Progenitor cell of endocrine pancreas (in vitro differentiated cells): ENCODE measurements around the gene MEIS2. TPM values are rescaled to one million over a fixed set of nuclear protein-coding genes. Genes with fewer than 3 reads are reported as not detected.

Experiments
- DNase-seq: peaks from one replicate; pipeline ENCODE4 v3.0.0; 2021; ENCODE audit warnings: low spot score; ENCODE audit not compliant: unreplicated experiment
- H3K27ac Mint-ChIP-seq: 2 replicates; pipeline ENCODE4 v1.8.0; 2021; ENCODE audit warnings: mild to moderate bottlenecking, moderate library complexity, mixed read lengths
- H3K27me3 Mint-ChIP-seq: 2 replicates; pipeline ENCODE4 v1.8.0; 2021; ENCODE audit warnings: mixed read lengths
- H3K36me3 Mint-ChIP-seq: 2 replicates; pipeline ENCODE4 v1.8.0; 2022; ENCODE audit warnings: mixed read lengths; ENCODE audit not compliant: insufficient read depth
- H3K4me1 Mint-ChIP-seq: 2 replicates; pipeline ENCODE4 v1.8.0; 2021; ENCODE audit warnings: low read depth, mixed read lengths
- H3K4me3 Mint-ChIP-seq: 2 replicates; pipeline ENCODE4 v1.8.0; 2021; ENCODE audit warnings: low read depth, mild to moderate bottlenecking, moderate library complexity, mixed read lengths
- H3K9me3 Mint-ChIP-seq: 2 replicates; pipeline ENCODE4 v1.8.0; 2021; ENCODE audit warnings: low read depth, mixed read lengths
- total RNA-seq: library from RNA; stranded (reverse); gene quantifications from 2 replicates; pipeline ENCODE4 v1.2.1, GENCODE V29; 2021
- TF ChIP-seq, protein P1 (sequence below): fragments of 200-600 bp; sonication (generic); IDR thresholded peaks from one replicate; pipeline ENCODE4 v1.5.0; 2021; ENCODE audit warnings: antibody characterized with exemption, mild to moderate bottlenecking; ENCODE audit not compliant: unreplicated experiment

MEIS2 gene
- total RNA-seq, 1 donor from 2014 or later, result 133 TPM

DNA sequence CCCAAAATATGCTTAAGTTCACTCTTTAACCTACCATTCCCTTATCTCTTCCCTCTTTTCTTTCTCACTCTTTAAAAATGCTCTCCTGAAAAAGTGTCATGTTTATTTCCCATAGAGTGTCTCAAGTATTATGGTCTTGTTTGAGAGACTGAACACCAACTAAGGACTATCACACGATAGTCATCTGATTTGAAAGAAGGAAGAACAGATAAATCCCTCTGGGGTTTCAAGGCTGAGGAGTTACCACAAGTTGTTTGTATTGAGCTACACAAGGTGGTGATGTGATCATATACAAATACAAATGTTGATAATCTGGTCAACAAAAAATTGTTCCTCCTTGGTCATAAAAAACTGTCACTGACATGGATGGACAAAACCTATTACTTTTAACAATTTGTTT is 13.8 kb downstream of the MEIS2 start:
- no peaks in the 10 kb centered on the region for H3K9me3 Mint-ChIP-seq
- H3K27me3 Mint-ChIP-seq, result no peaks in the 10 kb centered on the region
- no peak for DNase-seq
- H3K4me1 Mint-ChIP-seq, result peaks cover 71% of the 10 kb centered on the region
- H3K27ac Mint-ChIP-seq, result peak overlapping the region; percentile 65
- H3K36me3 Mint-ChIP-seq, result peaks cover 35% of the 10 kb centered on the region
- TF ChIP-seq, protein P1, sequence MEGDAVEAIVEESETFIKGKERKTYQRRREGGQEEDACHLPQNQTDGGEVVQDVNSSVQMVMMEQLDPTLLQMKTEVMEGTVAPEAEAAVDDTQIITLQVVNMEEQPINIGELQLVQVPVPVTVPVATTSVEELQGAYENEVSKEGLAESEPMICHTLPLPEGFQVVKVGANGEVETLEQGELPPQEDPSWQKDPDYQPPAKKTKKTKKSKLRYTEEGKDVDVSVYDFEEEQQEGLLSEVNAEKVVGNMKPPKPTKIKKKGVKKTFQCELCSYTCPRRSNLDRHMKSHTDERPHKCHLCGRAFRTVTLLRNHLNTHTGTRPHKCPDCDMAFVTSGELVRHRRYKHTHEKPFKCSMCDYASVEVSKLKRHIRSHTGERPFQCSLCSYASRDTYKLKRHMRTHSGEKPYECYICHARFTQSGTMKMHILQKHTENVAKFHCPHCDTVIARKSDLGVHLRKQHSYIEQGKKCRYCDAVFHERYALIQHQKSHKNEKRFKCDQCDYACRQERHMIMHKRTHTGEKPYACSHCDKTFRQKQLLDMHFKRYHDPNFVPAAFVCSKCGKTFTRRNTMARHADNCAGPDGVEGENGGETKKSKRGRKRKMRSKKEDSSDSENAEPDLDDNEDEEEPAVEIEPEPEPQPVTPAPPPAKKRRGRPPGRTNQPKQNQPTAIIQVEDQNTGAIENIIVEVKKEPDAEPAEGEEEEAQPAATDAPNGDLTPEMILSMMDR, result no peak
- no peak overlapping the region for H3K4me3 Mint-ChIP-seq

DNA sequence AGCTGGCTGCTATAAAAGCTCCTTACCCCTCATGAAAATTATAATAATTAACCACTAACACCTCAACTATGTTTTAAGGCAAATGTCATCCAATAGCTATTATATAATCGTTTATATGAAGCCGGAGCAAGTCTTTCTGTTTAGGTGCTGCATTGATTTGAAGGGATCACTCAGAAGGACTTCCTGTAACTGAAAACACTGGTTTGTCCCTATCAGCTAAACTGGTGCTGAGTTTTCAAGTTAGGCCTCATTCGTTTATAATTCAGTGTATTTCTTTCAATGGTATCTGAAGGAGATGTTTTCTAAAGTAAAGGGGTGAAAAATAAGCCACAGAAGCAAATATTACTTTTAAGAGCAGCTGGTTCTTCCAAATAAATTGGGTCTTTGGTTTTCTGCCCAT is 14.2 kb downstream of the MEIS2 start:
- DNase-seq, result no peak
- TF ChIP-seq, protein P1, result no peak
- Mint-ChIP-seq H3K36me3 (peaks cover 35% of the 10 kb centered on the region), H3K27me3 (no peaks in the 10 kb centered on the region), H3K27ac (peak overlapping the region; percentile 65), H3K4me1 (peaks cover 72% of the 10 kb centered on the region), H3K4me3 (no peak overlapping the region), H3K9me3 (no peaks in the 10 kb centered on the region)

DNA sequence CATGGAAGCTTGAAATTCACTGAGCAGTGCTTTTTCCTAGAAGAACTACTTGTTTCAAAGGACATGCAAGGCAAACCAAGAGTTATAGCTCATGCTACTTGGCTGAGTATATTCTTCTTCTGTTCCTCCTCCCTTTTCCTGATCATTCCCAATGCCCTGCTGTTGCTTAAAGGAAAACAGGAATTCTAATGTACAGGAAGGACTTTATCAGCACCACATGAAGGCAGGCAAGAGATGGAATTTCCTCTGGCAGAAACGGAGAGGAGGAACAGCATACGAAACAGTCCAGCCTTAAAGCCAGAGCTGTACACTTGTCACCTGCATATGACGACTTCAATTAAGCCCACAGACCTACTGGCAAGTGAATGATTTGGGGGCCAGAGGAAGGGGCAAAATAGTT is 15.7 kb downstream of the MEIS2 start:
- Mint-ChIP-seq H3K9me3 (no peaks in the 10 kb centered on the region), H3K4me3 (no peak overlapping the region), H3K27ac (peak overlapping the region; percentile 40), H3K27me3 (no peaks in the 10 kb centered on the region), H3K36me3 (peaks cover 32% of the 10 kb centered on the region), H3K4me1 (peaks cover 77% of the 10 kb centered on the region)
- no peak for DNase-seq
- TF ChIP-seq, protein P1, result no peak

DNA sequence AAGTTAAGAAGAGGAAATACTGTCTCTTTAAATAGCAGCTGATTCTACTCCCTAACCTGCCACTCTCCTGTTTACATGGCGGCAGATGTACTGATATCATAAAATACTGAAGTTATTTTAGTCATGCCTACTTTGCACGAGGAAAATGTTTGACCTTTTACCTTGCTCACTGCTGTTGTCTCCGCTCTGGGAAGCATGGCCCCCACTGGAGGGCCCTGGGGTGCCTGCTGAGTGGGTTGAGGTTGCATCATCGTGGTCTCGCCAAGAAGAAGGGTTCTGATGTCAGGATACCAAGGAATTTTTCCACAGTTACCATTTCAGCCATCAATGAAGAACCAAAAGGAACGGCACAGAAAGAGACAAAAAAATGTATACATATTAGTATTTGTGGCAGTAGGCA is 16.7 kb downstream of the MEIS2 start:
- Mint-ChIP-seq H3K27ac (peak overlapping the region; percentile 58), H3K27me3 (no peaks in the 10 kb centered on the region), H3K9me3 (no peaks in the 10 kb centered on the region), H3K4me3 (no peak overlapping the region), H3K36me3 (peaks cover 31% of the 10 kb centered on the region), H3K4me1 (peaks cover 74% of the 10 kb centered on the region)
- TF ChIP-seq, protein P1, result no peak
- no peak for DNase-seq

DNA sequence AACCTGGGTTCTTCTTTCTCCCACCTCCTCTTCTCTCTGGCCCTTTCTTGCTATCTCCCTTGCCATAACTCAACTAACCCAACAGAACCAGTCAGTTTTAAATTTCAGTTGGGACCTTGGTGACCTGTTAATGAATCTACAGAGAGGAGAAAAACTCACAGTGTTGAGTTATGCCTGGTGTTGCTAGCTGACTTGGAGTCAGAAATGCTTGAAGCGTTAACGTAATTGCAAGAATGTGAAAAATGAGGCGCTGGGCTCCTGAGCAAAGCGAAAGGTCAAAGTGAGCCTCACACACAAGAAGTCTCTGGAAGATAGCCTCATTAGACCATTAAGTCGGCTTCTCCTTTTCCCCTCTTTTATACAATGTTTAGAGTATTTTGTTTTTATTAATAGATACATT is 18.4 kb downstream of the MEIS2 start:
- Mint-ChIP-seq H3K4me1 (peaks cover 66% of the 10 kb centered on the region), H3K36me3 (peaks cover 33% of the 10 kb centered on the region), H3K9me3 (no peaks in the 10 kb centered on the region), H3K4me3 (peak overlapping the region; percentile 2), H3K27ac (peak overlapping the region; percentile 88), H3K27me3 (no peaks in the 10 kb centered on the region)
- TF ChIP-seq, protein P1, result no peak
- no peak for DNase-seq
